H1 (cell line): ENCODE measurements around the gene CERCAM. TPM values are rescaled to one million over a fixed set of nuclear protein-coding genes. Genes with fewer than 3 reads are reported as not detected.

Experiments
- CTCF ChIA-PET: fragments of 300-600 bp; sonication (Branson Sonifier 250); formaldehyde crosslinking; loops from one replicate; lab custom pipeline; 2021; ENCODE audit not compliant: partially characterized antibody; lab: Charles Lee
- POLR2A ChIA-PET: fragments of 300-600 bp; sonication (Branson Sonifier 250); formaldehyde crosslinking; loops from one replicate; lab custom pipeline; 2021; ENCODE audit warnings: inconsistent platforms; ENCODE audit not compliant: partially characterized antibody; lab: Charles Lee
- DNase-seq, 2 experiments: peaks; one replicate each; pipeline versions ENCODE4 v3.0.0 to v3.0.0-alpha.2; 2010 to 2022; ENCODE audit warnings: low spot score in 2 of 2, low read depth in 1 of 2, mixed read lengths in 1 of 2
- FAIRE-seq: peaks from 2 replicates; lab custom pipeline; 2011; peaks lifted over from hg19 to GRCh38; lab: Jason Lieb, UNC
- H2AFZ ChIP-seq: 2 replicates; pipeline ENCODE4 v1.8.1; 2012; ENCODE audit warnings: low read length, inconsistent platforms
- H2AK5ac ChIP-seq: 2 replicates; pipeline ENCODE4 v1.6.1; 2013; ENCODE audit warnings: low read depth, low read length
- H2BK120ac ChIP-seq: replicated peaks from 2 replicates; pipeline ENCODE3; 2013; ENCODE audit warnings: low read depth, low read length, inconsistent platforms
- H2BK12ac ChIP-seq: 2 replicates; pipeline ENCODE4 v1.6.1; 2013; ENCODE audit warnings: low read depth, low read length
- H2BK15ac ChIP-seq: 2 replicates; pipeline ENCODE4 v1.6.1; 2013; ENCODE audit warnings: low read length
- H2BK20ac ChIP-seq: 2 replicates; pipeline ENCODE4 v1.6.1; 2013; ENCODE audit warnings: low read length
- H2BK5ac ChIP-seq: 2 replicates; pipeline ENCODE4 v1.6.1; 2013; ENCODE audit warnings: low read depth, low read length
- H3K14ac ChIP-seq: 2 replicates; pipeline ENCODE4 v1.6.1; 2013; ENCODE audit warnings: inconsistent platforms; ENCODE audit not compliant: insufficient read length
- H3K18ac ChIP-seq: 2 replicates; pipeline ENCODE4 v1.6.1; 2013; ENCODE audit warnings: low read length; ENCODE audit errors: extremely low read depth
- H3K23ac ChIP-seq: 2 replicates; pipeline ENCODE4 v1.6.1; 2013; ENCODE audit warnings: inconsistent platforms; ENCODE audit not compliant: insufficient read length
- H3K23me2 ChIP-seq: 2 replicates; pipeline ENCODE4 v1.6.1; 2013; ENCODE audit warnings: low read depth, low read length
- H3K27ac ChIP-seq: 2 replicates; pipeline ENCODE4 v1.6.1; 2011; ENCODE audit warnings: low read depth, low read length, inconsistent platforms
- H3K27me3 ChIP-seq, 4 experiments: replicated peaks in 1 of 4; 1 replicate in 1 of 4; 2 replicates in 3 of 4; pipeline versions ENCODE4 v1.6.1 to v1.8.1; 2011 to 2013; ENCODE audit warnings: low read length in 3 of 4, mild to moderate bottlenecking in 3 of 4, inconsistent platforms in 2 of 4, mixed read lengths in 2 of 4, moderate library complexity in 1 of 4; ENCODE audit not compliant: control insufficient read depth in 3 of 4, insufficient read depth in 3 of 4; ENCODE audit errors: extremely low read depth in 1 of 4
- H3K36me3 ChIP-seq, 4 experiments: 2 replicates each; pipeline versions ENCODE4 v1.6.1 to v1.8.1; 2011 to 2013; ENCODE audit warnings: mild to moderate bottlenecking in 4 of 4, low read length in 3 of 4, moderate library complexity in 2 of 4, control low read depth in 1 of 4, inconsistent platforms in 1 of 4; ENCODE audit not compliant: insufficient read depth in 4 of 4, control insufficient read depth in 2 of 4
- H3K4ac ChIP-seq: replicated peaks from 2 replicates; pipeline ENCODE3; 2013; ENCODE audit warnings: low read length, low read depth, mixed read lengths, inconsistent platforms; ENCODE audit not compliant: insufficient read length
- H3K4me1 ChIP-seq, 4 experiments: replicated peaks in 1 of 4; 1 replicate in 1 of 4; 2 replicates in 3 of 4; pipeline versions ENCODE4 v1.6.1 to v1.8.1; 2011 to 2013; ENCODE audit warnings: low read length in 3 of 4, inconsistent platforms in 2 of 4, mixed read lengths in 1 of 4; ENCODE audit not compliant: insufficient read depth in 4 of 4, control insufficient read depth in 3 of 4
- H3K4me2 ChIP-seq, 2 experiments: 2 replicates each; pipeline versions ENCODE4 v1.6.1 to v1.8.1; 2011 to 2013; ENCODE audit warnings: low read depth in 2 of 2, low read length in 2 of 2, control low read depth in 1 of 2, inconsistent platforms in 1 of 2, mild to moderate bottlenecking in 1 of 2; ENCODE audit not compliant: insufficient read depth in 1 of 2
- H3K4me3 ChIP-seq, 4 experiments: fragments of 200-600, 300-600 bp in 1 of 4; sonication (generic), shearing (Covaris generic), sonication (Bioruptor Twin) in 1 of 4; 2 replicates each; pipeline versions ENCODE4 v1.5.1 to v1.8.1; 2011 to 2016; ENCODE audit warnings: low read length in 4 of 4, low read depth in 3 of 4, control low read depth in 2 of 4, inconsistent platforms in 2 of 4, mild to moderate bottlenecking in 2 of 4, mixed read lengths in 1 of 4, moderate library complexity in 1 of 4; ENCODE audit not compliant: insufficient read depth in 2 of 4; ENCODE audit errors: extremely low read depth in 1 of 4
- H3K56ac ChIP-seq: replicated peaks from 2 replicates; pipeline ENCODE3; 2013; ENCODE audit warnings: low read depth, mild to moderate bottlenecking, mixed read lengths, low read length, inconsistent platforms; ENCODE audit not compliant: insufficient read length
- H3K79me1 ChIP-seq: 2 replicates; pipeline ENCODE4 v1.6.1; 2013; ENCODE audit warnings: low read depth, low read length, control low read depth
- H3K79me2 ChIP-seq, 2 experiments: 2 replicates each; pipeline versions ENCODE4 v1.6.1 to v1.8.1; 2012 to 2013; ENCODE audit warnings: low read length in 2 of 2, mild to moderate bottlenecking in 2 of 2, inconsistent platforms in 1 of 2; ENCODE audit not compliant: insufficient read depth in 2 of 2, control insufficient read depth in 1 of 2
- H3K9ac ChIP-seq, 4 experiments: replicated peaks in 1 of 4; 1 replicate in 1 of 4; 2 replicates in 3 of 4; pipeline versions ENCODE4 v1.6.1 to v1.8.1; 2011 to 2013; ENCODE audit warnings: low read depth in 3 of 4, low read length in 3 of 4, control low read depth in 2 of 4, mild to moderate bottlenecking in 2 of 4, moderate library complexity in 2 of 4, inconsistent platforms in 1 of 4; ENCODE audit errors: extremely low read depth in 1 of 4
- H3K9me3 ChIP-seq, 2 experiments: 2 replicates each; pipeline versions ENCODE4 v1.6.1 to v1.8.1; 2012 to 2013; ENCODE audit warnings: mild to moderate bottlenecking in 2 of 2, moderate library complexity in 2 of 2, control low read depth in 1 of 2, inconsistent platforms in 1 of 2, low read depth in 1 of 2, low read length in 1 of 2, mixed read lengths in 1 of 2; ENCODE audit not compliant: insufficient read depth in 2 of 2
- H4K20me1 ChIP-seq, 2 experiments: replicated peaks in 1 of 2; 2 replicates each; pipeline versions ENCODE3 to v1.8.1; 2011 to 2013; ENCODE audit warnings: inconsistent platforms in 2 of 2, low read length in 2 of 2, mild to moderate bottlenecking in 1 of 2; ENCODE audit not compliant: insufficient read depth in 2 of 2, control insufficient read depth in 1 of 2
- H4K5ac ChIP-seq: 2 replicates; pipeline ENCODE4 v1.6.1; 2013; ENCODE audit warnings: low read length, low read depth, mixed read lengths, inconsistent platforms; ENCODE audit not compliant: insufficient read length
- H4K8ac ChIP-seq: 2 replicates; pipeline ENCODE4 v1.8.0; 2013; ENCODE audit warnings: mild to moderate bottlenecking, moderate library complexity, low read length, inconsistent platforms; ENCODE audit not compliant: insufficient read depth; ENCODE audit errors: extremely low read depth
- H4K91ac ChIP-seq: replicated peaks from 2 replicates; pipeline ENCODE3; 2013; ENCODE audit warnings: low read length, mixed read lengths, inconsistent platforms; ENCODE audit not compliant: insufficient read length
- CHD2 ChIP-seq: IDR thresholded peaks from 2 replicates; pipeline ENCODE4 v1.6.1; 2012; ENCODE audit warnings: low read length, improper control_type of control experiment
- GTF2F1 ChIP-seq: IDR thresholded peaks from 2 replicates; pipeline ENCODE4 v1.6.1; 2012; ENCODE audit warnings: low read depth, low read length, improper control_type of control experiment, borderline replicate concordance
- RNF2 ChIP-seq: fragments of 200-900, 300-1000 bp; sonication (generic); IDR thresholded peaks from 2 replicates; pipeline ENCODE4 v1.7.1; 2016; ENCODE audit warnings: borderline replicate concordance, low read depth, mild to moderate bottlenecking, antibody characterized with exemption, low read length; ENCODE audit not compliant: poor library complexity, severe bottlenecking; ENCODE audit errors: missing control alignments
- SIX5 ChIP-seq: IDR thresholded peaks from 2 replicates; pipeline ENCODE4 v1.6.1; 2011; ENCODE audit warnings: mild to moderate bottlenecking, low read depth, low read length
- SUZ12 ChIP-seq: fragments of 200-600 bp; sonication (generic); IDR thresholded peaks from 2 replicates; pipeline ENCODE4 v1.6.1; 2012; ENCODE audit warnings: mild to moderate bottlenecking, inconsistent platforms, low read length, moderate library complexity, mixed read lengths
- ZNF274 ChIP-seq: IDR thresholded peaks from 2 replicates; pipeline ENCODE4 v1.7.0; 2012; ENCODE audit warnings: low read length, borderline replicate concordance; ENCODE audit errors: extremely low read depth
- WGBS, 2 experiments: shearing (Covaris generic) in 1 of 2; methylation state at CpG; one replicate each; pipeline versions ENCODE4 v1.1.6 to v1.1.7; 2013 to 2015; ENCODE audit warnings: low lambda C conversion rate in 2 of 2, mixed read lengths in 2 of 2, inconsistent platforms in 1 of 2, low coverage in 1 of 2, missing lambda C conversion rate in 1 of 2; ENCODE audit not compliant: insufficient replicate concordance in 2 of 2, insufficient coverage in 1 of 2, insufficient read length in 1 of 2; ENCODE audit errors: extremely low coverage in 1 of 2, missing lambda C conversion rate in 1 of 2; 5-methylcytosine and 5-hydroxymethylcytosine counted together
- polyA plus RNA-seq, 7 experiments: library from polyadenylated mRNA; depleted of rRNA in 3 of 7; stranded (reverse) in 5 of 7; unstranded in 2 of 7; fragments of >200 nt in 5 of 7; fragments of 200-250 nt in 2 of 7; gene quantifications; 1 replicate in 5 of 7; 2 replicates in 1 of 7; 4 replicates in 1 of 7; pipeline versions ENCODE4 v1.2.1 to v1.2.3, GENCODE V29; 2011 to 2013; ENCODE audit warnings: missing spikeins in 2 of 7, mixed read lengths in 2 of 7
- total RNA-seq: library from RNA; stranded (reverse); fragmentation: NEBNext Ultra II Directional; extraction: Animal tissue kit (Norgen Biotek cat#: 25700); gene quantifications from 2 replicates; pipeline ENCODE4 v1.2.1, GENCODE V29; 2021

Gene CERCAM
- total and polyA plus RNA-seq, 2 of the 8 experiments (the other 6 are each of a cell fraction or from before 2014, with no cell fraction given): 3.1 to 5.2 TPM

DNA sequence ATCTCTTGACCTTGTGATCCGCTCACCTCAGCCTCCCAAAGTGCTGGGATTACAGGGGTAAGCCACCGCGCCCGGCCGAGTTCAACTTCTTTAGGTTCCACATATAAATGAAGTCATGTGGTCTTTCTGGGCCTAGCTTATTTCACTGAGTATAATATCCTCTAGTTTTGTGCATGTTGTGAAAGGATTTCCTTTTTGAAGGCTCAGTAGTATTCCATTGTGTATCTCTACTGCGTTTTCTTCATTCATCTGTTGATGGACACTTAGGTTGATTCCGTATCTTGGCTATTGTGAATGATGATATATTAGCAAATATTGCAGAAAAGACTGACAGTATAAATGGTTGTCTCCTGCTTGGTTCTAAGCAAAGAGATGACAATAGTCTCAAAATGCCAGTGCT lies 55.2 kb downstream of the CERCAM start:
- Histone ChIP-seq H3K4me1 (no peaks in the 10 kb centered on the region), H2BK12ac (no peak overlapping the region), H3K36me3 (no peaks in the 10 kb centered on the region; a peak in 1 of 8 replicates), H4K91ac (no peak overlapping the region), H3K4me2 (no peak overlapping the region), H3K56ac (no peak overlapping the region), H2AFZ (no peak overlapping the region), H3K27ac (no peak overlapping the region), H3K79me1 (no peaks in the 10 kb centered on the region), H3K4ac (no peak overlapping the region), H3K23ac (no peak overlapping the region), H3K27me3 (no peaks in the 10 kb centered on the region), H4K8ac (no peak overlapping the region), H2BK5ac (no peak overlapping the region), H4K20me1 (peaks cover 0 to 2% of the 10 kb centered on the region in 2 experiments), H2BK120ac (no peak overlapping the region), H4K5ac (no peak overlapping the region), H2BK20ac (no peak overlapping the region), H3K4me3 (no peak overlapping the region), H3K18ac (no peak overlapping the region), H3K9ac (no peak overlapping the region), H3K23me2 (no peaks in the 10 kb centered on the region), H2BK15ac (no peak overlapping the region), H3K14ac (no peak overlapping the region), H3K79me2 (no peaks in the 10 kb centered on the region), H2AK5ac (no peak overlapping the region)
- DNase-seq: no peak
- 94% methylated on average over 7 of the region's 7 CpGs; no CpG with 5 or more reads in 1 of the 2 experiments for WGBS, 2 experiments
- ChIA-PET CTCF (no interaction called here), POLR2A (no interaction called here)
- no peak for FAIRE-seq
- TF ChIP-seq GTF2F1 (no peak), CHD2 (no peak), SUZ12 (no peak), ZNF274 (no peak), SIX5 (no peak), RNF2 (no peak)
- TF ChIP-seq, all 59 proteins: peak for 0
- H3K9me3 ChIP-seq: no peaks in the 10 kb centered on the region
